Mesenchymal stem cell (in vitro differentiated cells and primary cell): ENCODE results near the gene TRIM54.
A peak's percentile ranks its signal among the peaks of the same experiment; 100 is the strongest.

Experiments
- DNase-seq: peaks from one replicate; pipeline ENCODE4 v3.0.0-alpha.2; 2013
- H2AFZ ChIP-seq: one replicate; pipeline ENCODE4 v1.6.1; 2013; ENCODE audit warnings: low read depth, mild to moderate bottlenecking, control low read depth, inconsistent platforms, low read length, moderate library complexity
- H2AK5ac ChIP-seq: 2 replicates; pipeline ENCODE4 v1.6.1; 2013; ENCODE audit warnings: low read length, moderate library complexity, mild to moderate bottlenecking, inconsistent platforms; ENCODE audit not compliant: severe bottlenecking
- H2BK120ac ChIP-seq: one replicate; pipeline ENCODE4 v1.6.1; 2013; ENCODE audit warnings: low read depth, mild to moderate bottlenecking, inconsistent platforms, low read length, moderate library complexity
- H2BK12ac ChIP-seq, 2 experiments: one replicate each; pipeline ENCODE4 v1.6.1; 2013; ENCODE audit warnings: inconsistent platforms in 2 of 2, low read length in 2 of 2, mild to moderate bottlenecking in 2 of 2, moderate library complexity in 2 of 2, control low read depth in 1 of 2
- H2BK15ac ChIP-seq: one replicate; pipeline ENCODE4 v1.6.1; 2013; ENCODE audit warnings: mild to moderate bottlenecking, low read depth, inconsistent platforms; ENCODE audit not compliant: poor library complexity, severe bottlenecking
- H2BK5ac ChIP-seq: 2 replicates; pipeline ENCODE4 v1.6.1; 2013; ENCODE audit warnings: low read depth, mild to moderate bottlenecking, low read length, control low read depth, inconsistent platforms; ENCODE audit not compliant: poor library complexity, severe bottlenecking
- H3K14ac ChIP-seq, 2 experiments: one replicate each; pipeline ENCODE4 v1.6.1; 2013; ENCODE audit warnings: inconsistent platforms in 2 of 2, low read length in 2 of 2, control low read depth in 1 of 2, mild to moderate bottlenecking in 1 of 2, moderate library complexity in 1 of 2
- H3K18ac ChIP-seq, 2 experiments: one replicate each; pipeline ENCODE4 v1.6.1; 2013; ENCODE audit warnings: inconsistent platforms in 2 of 2, low read length in 2 of 2, control low read depth in 1 of 2, low read depth in 1 of 2, mild to moderate bottlenecking in 1 of 2
- H3K23ac ChIP-seq, 2 experiments: one replicate each; pipeline ENCODE4 v1.6.1; 2013; ENCODE audit warnings: inconsistent platforms in 2 of 2, low read length in 2 of 2, mild to moderate bottlenecking in 2 of 2, moderate library complexity in 2 of 2, control low read depth in 1 of 2
- H3K27ac ChIP-seq: 2 replicates; pipeline ENCODE4 v1.5.1; 2013; ENCODE audit warnings: mild to moderate bottlenecking, moderate library complexity, low read length, control low read depth, inconsistent platforms; ENCODE audit not compliant: poor library complexity, severe bottlenecking
- H3K27me3 ChIP-seq, 2 experiments: 2 replicates each; pipeline versions ENCODE4 v1.6.1 to v1.7.0; 2013; ENCODE audit warnings: low read length in 2 of 2, mild to moderate bottlenecking in 2 of 2, moderate library complexity in 2 of 2, control low read depth in 1 of 2, inconsistent platforms in 1 of 2; ENCODE audit not compliant: control insufficient read depth in 1 of 2, insufficient read depth in 1 of 2
- H3K36me3 ChIP-seq, 2 experiments: 2 replicates each; pipeline versions ENCODE4 v1.6.1 to v1.7.0; 2013; ENCODE audit warnings: low read length in 2 of 2, control low read depth in 1 of 2, inconsistent platforms in 1 of 2, low read depth in 1 of 2, mild to moderate bottlenecking in 1 of 2; ENCODE audit not compliant: insufficient read depth in 2 of 2, control insufficient read depth in 1 of 2
- H3K4ac ChIP-seq, 2 experiments: one replicate each; pipeline ENCODE4 v1.6.1; 2013; ENCODE audit warnings: inconsistent platforms in 2 of 2, low read length in 2 of 2, mild to moderate bottlenecking in 2 of 2, moderate library complexity in 2 of 2, control low read depth in 1 of 2, low read depth in 1 of 2
- H3K4me1 ChIP-seq: 2 replicates; pipeline ENCODE4 v1.6.1; 2013; ENCODE audit warnings: low read depth, low read length, control low read depth; ENCODE audit not compliant: control insufficient read depth, insufficient read depth
- H3K4me2 ChIP-seq: 2 replicates; pipeline ENCODE4 v1.6.1; 2013; ENCODE audit warnings: low read length, mild to moderate bottlenecking, inconsistent platforms; ENCODE audit not compliant: poor library complexity, severe bottlenecking
- H3K4me3 ChIP-seq, 2 experiments: 2 replicates each; pipeline versions ENCODE4 v1.5.1 to v1.7.0; 2013; ENCODE audit warnings: low read length in 2 of 2, mild to moderate bottlenecking in 2 of 2, control low read depth in 1 of 2, low read depth in 1 of 2; ENCODE audit not compliant: insufficient read depth in 1 of 2
- H3K79me1 ChIP-seq: replicated peaks from 2 replicates; pipeline ENCODE4 v1.6.1; 2013; ENCODE audit warnings: mild to moderate bottlenecking, control low read depth, low read length, inconsistent platforms; ENCODE audit not compliant: poor library complexity, severe bottlenecking
- H3K9ac ChIP-seq: 2 replicates; pipeline ENCODE4 v1.7.0; 2013; ENCODE audit warnings: mild to moderate bottlenecking, low read length, moderate library complexity
- H3K9me3 ChIP-seq: 2 replicates; pipeline ENCODE4 v1.7.0; 2013; ENCODE audit warnings: mild to moderate bottlenecking, low read length; ENCODE audit not compliant: control insufficient read depth
- H4K8ac ChIP-seq: one replicate; pipeline ENCODE4 v1.6.1; 2013; ENCODE audit warnings: inconsistent platforms, mild to moderate bottlenecking, low read length, moderate library complexity
- H4K91ac ChIP-seq: one replicate; pipeline ENCODE4 v1.6.1; 2013; ENCODE audit warnings: mild to moderate bottlenecking, low read length, inconsistent platforms
- WGBS: methylation state at CpG from one replicate; pipeline ENCODE4 v1.1.7; 2013; ENCODE audit warnings: mixed read lengths; 5-methylcytosine and 5-hydroxymethylcytosine counted together

TRIM54 gene

GRCh38 chr2:27323596-27324285 lies 41.5 kb downstream of the TRIM54 start:
- no peak overlapping the region for H2BK12ac ChIP-seq
- H3K36me3 ChIP-seq: peaks cover 17 to 31% of the 10 kb centered on the region in 2 experiments
- H3K79me1 ChIP-seq: peaks cover 11% of the 10 kb centered on the region
- peak overlapping the region; percentile 62 for H2AK5ac ChIP-seq
- no peak for DNase-seq
- no peak overlapping the region for H3K14ac ChIP-seq
- peak overlapping the region in 1 of 2 experiments; percentile 91 for H3K4me3 ChIP-seq
- H3K9me3 ChIP-seq: no peaks in the 10 kb centered on the region
- peaks cover 13% of the 10 kb centered on the region for H3K4me1 ChIP-seq
- no peak overlapping the region for H2BK5ac ChIP-seq
- WGBS: 26% methylated on average over 5 of the region's 5 CpGs
- peak overlapping the region; percentile 97 for H4K8ac ChIP-seq
- H3K4ac ChIP-seq: peak overlapping the region; percentile 83 to 87
- H2BK15ac ChIP-seq: no peak overlapping the region
- no peak overlapping the region for H2AFZ ChIP-seq
- no peaks in the 10 kb centered on the region for H3K27me3 ChIP-seq
- peak overlapping the region; percentile 96 for H3K4me2 ChIP-seq
- peak overlapping the region; percentile 94 for H3K27ac ChIP-seq
- peak overlapping the region; percentile 90 to 95 for H3K18ac ChIP-seq
- H2BK120ac ChIP-seq: no peak overlapping the region
- H4K91ac ChIP-seq: no peak overlapping the region
- H3K9ac ChIP-seq: peak overlapping the region; percentile 99
- H3K23ac ChIP-seq: no peak overlapping the region

GRCh38 chr2:27324720-27325119 lies 42.5 kb downstream of the TRIM54 start:
- DNase-seq: no peak
- H3K36me3 ChIP-seq: peaks cover 24 to 40% of the 10 kb centered on the region in 2 experiments
- H3K14ac ChIP-seq: no peak overlapping the region
- peaks cover 13% of the 10 kb centered on the region for H3K4me1 ChIP-seq
- 96% methylated on average over 5 of the region's 5 CpGs for WGBS
- no peak overlapping the region for H4K8ac ChIP-seq
- no peak overlapping the region for H2BK15ac ChIP-seq
- H3K79me1 ChIP-seq: peaks cover 8% of the 10 kb centered on the region
- no peak overlapping the region for H3K4me2 ChIP-seq
- H3K23ac ChIP-seq: no peak overlapping the region
- no peak overlapping the region for H2BK5ac ChIP-seq
- no peak overlapping the region for H3K4me3 ChIP-seq
- no peak overlapping the region for H4K91ac ChIP-seq
- H3K4ac ChIP-seq: no peak overlapping the region
- no peak overlapping the region for H2BK120ac ChIP-seq
- H3K9me3 ChIP-seq: no peaks in the 10 kb centered on the region
- H2BK12ac ChIP-seq: no peak overlapping the region
- H3K18ac ChIP-seq: no peak overlapping the region
- no peak overlapping the region for H3K27ac ChIP-seq
- H3K27me3 ChIP-seq: no peaks in the 10 kb centered on the region
- H2AK5ac ChIP-seq: no peak overlapping the region
- no peak overlapping the region for H3K9ac ChIP-seq
- H2AFZ ChIP-seq: no peak overlapping the region

GRCh38 chr2:27335311-27335710 lies 53.1 kb downstream of the TRIM54 start:
- no peak overlapping the region for H3K4me2 ChIP-seq
- no peak overlapping the region for H3K23ac ChIP-seq
- no peak overlapping the region for H3K27ac ChIP-seq
- no peak overlapping the region for H3K4me3 ChIP-seq
- peaks cover 6% of the 10 kb centered on the region for H3K79me1 ChIP-seq
- no peak overlapping the region for H3K18ac ChIP-seq
- WGBS: 100% methylated on average over 2 of the region's 3 CpGs
- no peaks in the 10 kb centered on the region for H3K9me3 ChIP-seq
- H2BK15ac ChIP-seq: no peak overlapping the region
- no peak overlapping the region for H2BK12ac ChIP-seq
- no peak overlapping the region for H2BK5ac ChIP-seq
- H3K36me3 ChIP-seq: peaks cover 61 to 85% of the 10 kb centered on the region in 2 experiments
- no peak for DNase-seq
- no peak overlapping the region for H2AK5ac ChIP-seq
- H3K14ac ChIP-seq: no peak overlapping the region
- H2BK120ac ChIP-seq: no peak overlapping the region
- H3K4me1 ChIP-seq: no peaks in the 10 kb centered on the region
- no peak overlapping the region for H4K8ac ChIP-seq
- H4K91ac ChIP-seq: no peak overlapping the region
- no peak overlapping the region for H2AFZ ChIP-seq
- no peaks in the 10 kb centered on the region for H3K27me3 ChIP-seq
- H3K9ac ChIP-seq: no peak overlapping the region
- no peak overlapping the region for H3K4ac ChIP-seq

- H3K23ac ChIP-seq: no peak overlapping the region
- H2BK5ac ChIP-seq: no peak overlapping the region
- H3K4ac ChIP-seq: no peak overlapping the region
- H4K8ac ChIP-seq: no peak overlapping the region
- WGBS: 98% methylated on average over 6 of the region's 7 CpGs
- H2BK12ac ChIP-seq: no peak overlapping the region
- H2AFZ ChIP-seq: no peak overlapping the region
- H3K18ac ChIP-seq: no peak overlapping the region
- H3K4me1 ChIP-seq: no peaks in the 10 kb centered on the region
- H3K4me3 ChIP-seq: no peak overlapping the region
- H2BK15ac ChIP-seq: no peak overlapping the region
- H3K4me2 ChIP-seq: no peak overlapping the region
- no peak overlapping the region for H2BK120ac ChIP-seq
- peaks cover 6% of the 10 kb centered on the region for H3K79me1 ChIP-seq
- H3K14ac ChIP-seq: no peak overlapping the region
- no peak overlapping the region for H4K91ac ChIP-seq
- no peak overlapping the region for H2AK5ac ChIP-seq
- no peak overlapping the region for H3K9ac ChIP-seq
- no peak overlapping the region for H3K27ac ChIP-seq
- H3K36me3 ChIP-seq: peaks cover 65 to 84% of the 10 kb centered on the region in 2 experiments
- no peaks in the 10 kb centered on the region for H3K9me3 ChIP-seq
- no peak for DNase-seq
- no peaks in the 10 kb centered on the region for H3K27me3 ChIP-seq
These were observed 53.9 kb downstream of the TRIM54 start for GRCh38 chr2:27336173-27336572.
